Neutrophil (primary cell): ENCODE data around the gene CYTL1.

ENCODE experiments used
- H3K27ac ChIP-seq: fragments of 200-600 bp; sonication (generic); 2 replicates; pipeline ENCODE4 v1.5.1; 2016; ENCODE audit warnings: mild to moderate bottlenecking, moderate library complexity
- H3K27me3 ChIP-seq: fragments of 200-600 bp; sonication (generic); 2 replicates; pipeline ENCODE4 v1.6.0; 2016; ENCODE audit warnings: mild to moderate bottlenecking
- H3K36me3 ChIP-seq: fragments of 200-600 bp; sonication (generic); 2 replicates; pipeline ENCODE4 v1.5.1; 2017
- H3K4me1 ChIP-seq, 2 experiments: fragments of 200-600 bp in 1 of 2; sonication (generic) in 1 of 2; 1 replicate in 1 of 2; 2 replicates in 1 of 2; pipeline versions ENCODE4 v1.5.1 to v1.6.1; 2013 to 2016; ENCODE audit warnings: low read depth in 1 of 2, low read length in 1 of 2, mild to moderate bottlenecking in 1 of 2, moderate library complexity in 1 of 2; ENCODE audit not compliant: control insufficient read depth in 1 of 2, insufficient read depth in 1 of 2
- H3K4me3 ChIP-seq, 2 experiments: fragments of 200-600 bp in 1 of 2; sonication (generic) in 1 of 2; 1 replicate in 1 of 2; 2 replicates in 1 of 2; pipeline ENCODE4 v1.5.1; 2013 to 2016; ENCODE audit warnings: low read depth in 1 of 2, low read length in 1 of 2, mild to moderate bottlenecking in 1 of 2, moderate library complexity in 1 of 2
- H3K9me3 ChIP-seq: fragments of 200-600 bp; sonication (generic); 2 replicates; pipeline ENCODE4 v1.5.1; 2016
- CTCF ChIP-seq: fragments of 200-600 bp; sonication (generic); IDR thresholded peaks from 2 replicates; pipeline ENCODE4 v1.5.1; 2016; ENCODE audit warnings: antibody characterized with exemption

Gene CYTL1

GRCh38 chr4:4980621-4981230 lies 38.5 kb downstream of the CYTL1 start:
- H3K27ac ChIP-seq: no peak overlapping the region
- H3K4me1 ChIP-seq: peaks cover 3 to 7% of the 10 kb centered on the region in 2 experiments
- H3K9me3 ChIP-seq: no peaks in the 10 kb centered on the region
- no peaks in the 10 kb centered on the region for H3K27me3 ChIP-seq
- H3K36me3 ChIP-seq: no peaks in the 10 kb centered on the region
- no peak for TF ChIP-seq CTCF
- H3K4me3 ChIP-seq: no peak overlapping the region

GRCh38 chr4:4979971-4980370 lies 39.3 kb downstream of the CYTL1 start:
- TF ChIP-seq CTCF: no peak
- H3K27ac ChIP-seq: no peak overlapping the region
- H3K27me3 ChIP-seq: no peaks in the 10 kb centered on the region
- peaks cover 3 to 7% of the 10 kb centered on the region in 2 experiments for H3K4me1 ChIP-seq
- H3K36me3 ChIP-seq: no peaks in the 10 kb centered on the region
- no peak overlapping the region for H3K4me3 ChIP-seq
- no peaks in the 10 kb centered on the region for H3K9me3 ChIP-seq

- no peak overlapping the region for H3K27ac ChIP-seq
- H3K9me3 ChIP-seq: no peaks in the 10 kb centered on the region
- H3K4me3 ChIP-seq: no peak overlapping the region
- peaks cover 12% of the 10 kb centered on the region for H3K27me3 ChIP-seq
- no peak for TF ChIP-seq CTCF
- no peaks in the 10 kb centered on the region for H3K36me3 ChIP-seq
- no peaks in the 10 kb centered on the region for H3K4me1 ChIP-seq
These were observed 44.5 kb downstream of the CYTL1 start for GRCh38 chr4:4974727-4975126.

GRCh38 chr4:4971796-4972195 lies 47.5 kb downstream of the CYTL1 start:
- no peak for TF ChIP-seq CTCF
- no peak overlapping the region for H3K4me3 ChIP-seq
- no peaks in the 10 kb centered on the region for H3K4me1 ChIP-seq
- no peak overlapping the region for H3K27ac ChIP-seq
- no peaks in the 10 kb centered on the region for H3K36me3 ChIP-seq
- no peaks in the 10 kb centered on the region for H3K9me3 ChIP-seq
- peaks cover 13% of the 10 kb centered on the region for H3K27me3 ChIP-seq

- Histone ChIP-seq H3K9me3 (no peaks in the 10 kb centered on the region), H3K36me3 (no peaks in the 10 kb centered on the region), H3K27ac (no peak overlapping the region), H3K27me3 (peaks cover 16% of the 10 kb centered on the region), H3K4me3 (no peak overlapping the region), H3K4me1 (no peaks in the 10 kb centered on the region)
- TF ChIP-seq CTCF: no peak
These were observed 50.0 kb downstream of the CYTL1 start for GRCh38 chr4:4969298-4969697.
